GM23338 (cell line): ENCODE results near the gene CYP19A1. TPM values are rescaled to one million over a fixed set of nuclear protein-coding genes. Genes with fewer than 3 reads are reported as not detected.

Source experiments
- ATAC-seq: fragments of 200-7000 bp; cut with Tn5 transposase; 3 replicates; pipeline ENCODE4 v1.9.1; 2020
- DNase-seq: peaks from one replicate; pipeline ENCODE4 v3.0.0-alpha.2; 2015; ENCODE audit warnings: low spot score
- H2AFZ ChIP-seq: fragments of 200-600 bp; sonication (generic); 2 replicates; pipeline ENCODE4 v1.8.0; 2016; ENCODE audit warnings: antibody characterized with exemption, mild to moderate bottlenecking, moderate library complexity
- H3F3A ChIP-seq: fragments of 200-600 bp; sonication (generic); replicated peaks from 2 replicates; pipeline ENCODE4 v1.8.0; 2017; ENCODE audit warnings: antibody characterized with exemption, mixed run types, low read depth
- H3K27ac ChIP-seq: fragments of 200-600 bp; sonication (generic); 2 replicates; pipeline ENCODE4 v1.6.1; 2016; ENCODE audit warnings: low read depth
- H3K27me3 ChIP-seq: fragments of 200-600 bp; sonication (generic); 2 replicates; pipeline ENCODE4 v1.8.0; 2016; ENCODE audit warnings: mild to moderate bottlenecking, mixed run types, moderate library complexity; ENCODE audit not compliant: insufficient read depth
- H3K36me3 ChIP-seq: fragments of 200-600 bp; sonication (generic); 2 replicates; pipeline ENCODE4 v1.8.0; 2016; ENCODE audit warnings: mild to moderate bottlenecking; ENCODE audit not compliant: insufficient read depth
- H3K4me1 ChIP-seq: fragments of 200-600 bp; sonication (generic); 2 replicates; pipeline ENCODE4 v1.8.0; 2016; ENCODE audit warnings: mild to moderate bottlenecking, moderate library complexity; ENCODE audit not compliant: insufficient read depth
- H3K4me2 ChIP-seq: fragments of 200-600 bp; sonication (generic); 2 replicates; pipeline ENCODE4 v1.7.1; 2017; ENCODE audit warnings: mixed run types
- H3K4me3 ChIP-seq: fragments of 200-600 bp; sonication (generic); 2 replicates; pipeline ENCODE4 v1.6.1; 2016; ENCODE audit warnings: mixed run types
- H3K79me2 ChIP-seq: fragments of 200-600 bp; sonication (generic); replicated peaks from 2 replicates; pipeline ENCODE4 v1.8.0; 2017; ENCODE audit warnings: mild to moderate bottlenecking; ENCODE audit not compliant: insufficient read depth
- H3K9me2 ChIP-seq: fragments of 200-600 bp; sonication (generic); 2 replicates; pipeline ENCODE4 v1.8.0; 2017; ENCODE audit not compliant: insufficient read depth
- H4K20me1 ChIP-seq: fragments of 200-600 bp; sonication (generic); replicated peaks from 2 replicates; pipeline ENCODE4 v1.8.0; 2017; ENCODE audit warnings: mild to moderate bottlenecking; ENCODE audit not compliant: insufficient read depth
- H3K27ac Mint-ChIP-seq: 2 replicates; pipeline ENCODE4 v1.8.0; 2020; ENCODE audit warnings: inconsistent platforms, mild to moderate bottlenecking, moderate library complexity, mixed read lengths
- H3K27me3 Mint-ChIP-seq: 3 replicates; pipeline ENCODE4 v1.8.0; 2022; ENCODE audit warnings: low read depth, mild to moderate bottlenecking, moderate library complexity, mixed read lengths, inconsistent platforms; ENCODE audit not compliant: insufficient read depth, poor library complexity
- H3K36me3 Mint-ChIP-seq: 3 replicates; pipeline ENCODE4 v1.8.0; 2021; ENCODE audit warnings: low read depth, mild to moderate bottlenecking, inconsistent platforms, moderate library complexity, mixed read lengths
- H3K4me1 Mint-ChIP-seq: 3 replicates; pipeline ENCODE4 v1.8.0; 2020; ENCODE audit warnings: mild to moderate bottlenecking, inconsistent platforms, mixed read lengths
- H3K4me3 Mint-ChIP-seq: 3 replicates; pipeline ENCODE4 v1.8.0; 2021; ENCODE audit warnings: moderate library complexity, mild to moderate bottlenecking, inconsistent platforms, mixed read lengths
- H3K9me3 Mint-ChIP-seq: 3 replicates; pipeline ENCODE4 v1.8.0; 2020; ENCODE audit warnings: moderate library complexity, mild to moderate bottlenecking, inconsistent platforms, mixed read lengths
- CREB1 ChIP-seq: fragments of 250-450 bp; sonication (Bioruptor Pico); IDR thresholded peaks from 2 replicates; pipeline ENCODE4 v1.5.0; 2020; ENCODE audit warnings: low read depth, mild to moderate bottlenecking, moderate library complexity
- EZH2 ChIP-seq: fragments of 200-600 bp; sonication (generic); IDR thresholded peaks from one replicate; pipeline ENCODE4 v1.8.0; 2017; ENCODE audit warnings: antibody characterized with exemption, mild to moderate bottlenecking, low read depth; ENCODE audit not compliant: unreplicated experiment
- EZH2phosphoT487 ChIP-seq: fragments of 200-600 bp; sonication (generic); IDR thresholded peaks from one replicate; pipeline ENCODE4 v1.8.1; 2018; ENCODE audit warnings: antibody characterized with exemption; ENCODE audit not compliant: unreplicated experiment
- JUNB ChIP-seq: IDR thresholded peaks from one replicate; pipeline ENCODE4 v1.6.1; 2016; ENCODE audit warnings: antibody characterized with exemption; ENCODE audit not compliant: unreplicated experiment
- NANOG ChIP-seq: IDR thresholded peaks from 2 replicates; pipeline ENCODE4 v1.6.1; 2016; ENCODE audit warnings: antibody characterized with exemption, borderline replicate concordance
- POLR2AphosphoS5 ChIP-seq: IDR thresholded peaks from 2 replicates; pipeline ENCODE4 v1.6.1; 2016; ENCODE audit warnings: antibody characterized with exemption, low read depth
- STAT1 ChIP-seq: IDR thresholded peaks from one replicate; pipeline ENCODE4 v1.6.1; 2016; ENCODE audit warnings: antibody characterized with exemption; ENCODE audit not compliant: unreplicated experiment
- ZNF114 ChIP-seq: fragments of 250-450 bp; sonication (Bioruptor Pico); IDR thresholded peaks from 2 replicates; pipeline ENCODE4 v1.5.0; 2020; ENCODE audit warnings: mild to moderate bottlenecking, moderate library complexity
- ZNF331 ChIP-seq: fragments of 250-450 bp; sonication (Bioruptor Pico); IDR thresholded peaks from 2 replicates; pipeline ENCODE4 v1.5.0; 2020; ENCODE audit warnings: low read depth, mild to moderate bottlenecking, moderate library complexity
- polyA plus RNA-seq: library from polyadenylated mRNA; unstranded; fragments of >200 nt; fragmentation: Nextera tagmentation; extraction: Ambion mirVana; gene quantifications from 2 replicates; pipeline ENCODE4 v1.2.1, GENCODE V29; 2016
- total RNA-seq: library from RNA; depleted of rRNA; stranded (reverse); fragments of >200 nt; shearing (Covaris generic); gene quantifications from 2 replicates; pipeline ENCODE4 v1.2.3, GENCODE V29; 2014
- TF ChIP-seq, protein P1 (sequence below): IDR thresholded peaks from one replicate; pipeline ENCODE4 v1.6.1; 2018; ENCODE audit warnings: antibody characterized with exemption; ENCODE audit not compliant: unreplicated experiment
- TF ChIP-seq, protein P2 (sequence below), 2 experiments: fragments of 200-600 bp in 1 of 2; sonication (generic) in 1 of 2; conservative IDR thresholded peaks; 2 replicates each; pipeline versions ENCODE4 v1.5.1 to v1.6.1; 2016 to 2017; ENCODE audit warnings: antibody characterized with exemption in 2 of 2, low read depth in 2 of 2, mild to moderate bottlenecking in 2 of 2, moderate library complexity in 1 of 2
- TF ChIP-seq, protein P3 (sequence below): IDR thresholded peaks from 2 replicates; pipeline ENCODE4 v1.6.1; 2016; ENCODE audit warnings: antibody characterized with exemption

Gene CYP19A1
- total and polyA plus RNA-seq, 2 experiments from 2014 or later: 0.42 TPM; not detected in 1

DNA sequence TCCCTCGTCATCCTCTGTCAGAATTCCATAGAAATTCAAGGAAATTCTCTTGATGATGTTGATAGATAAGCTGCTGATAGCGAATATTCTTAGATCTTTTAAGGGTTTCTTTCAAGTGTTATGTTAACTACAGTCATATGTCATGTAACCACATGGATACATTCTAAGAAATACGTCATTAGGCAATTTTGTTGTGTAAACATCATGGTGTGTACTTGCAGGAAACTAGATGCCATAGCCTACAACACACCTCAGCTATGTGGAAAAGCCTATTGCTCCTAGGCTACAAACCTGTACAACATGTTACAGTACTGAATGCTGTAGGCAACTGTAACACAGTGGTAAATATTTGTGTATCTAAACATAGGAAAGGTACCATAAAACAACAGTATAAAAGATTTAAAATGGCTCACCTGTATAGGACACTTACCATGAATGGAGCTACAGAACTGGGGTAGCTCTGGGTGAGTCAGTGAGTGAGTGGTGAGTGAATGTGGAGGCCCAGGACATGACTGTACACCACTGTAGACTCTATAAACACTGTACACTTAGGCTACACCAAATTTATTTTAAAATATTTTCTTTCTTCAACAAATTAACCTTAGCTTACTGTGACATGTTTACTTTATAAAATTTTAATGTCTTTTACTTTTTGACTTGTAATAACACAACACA is 37.7 kb upstream of the CYP19A1 start:
- no peaks in the 10 kb centered on the region for H3K27me3 ChIP-seq
- H3K27ac ChIP-seq: no peak overlapping the region
- H3K36me3 Mint-ChIP-seq: no peaks in the 10 kb centered on the region
- ATAC-seq (no peak), DNase-seq (no peak)
- H3K4me1 Mint-ChIP-seq: no peaks in the 10 kb centered on the region
- no peak overlapping the region for H3K27ac Mint-ChIP-seq
- H4K20me1 ChIP-seq: no peaks in the 10 kb centered on the region
- no peaks in the 10 kb centered on the region for H3K36me3 ChIP-seq
- H2AFZ ChIP-seq: no peak overlapping the region
- TF ChIP-seq NANOG: no peak
- TF ChIP-seq JUNB: no peak
- TF ChIP-seq, protein P1, sequence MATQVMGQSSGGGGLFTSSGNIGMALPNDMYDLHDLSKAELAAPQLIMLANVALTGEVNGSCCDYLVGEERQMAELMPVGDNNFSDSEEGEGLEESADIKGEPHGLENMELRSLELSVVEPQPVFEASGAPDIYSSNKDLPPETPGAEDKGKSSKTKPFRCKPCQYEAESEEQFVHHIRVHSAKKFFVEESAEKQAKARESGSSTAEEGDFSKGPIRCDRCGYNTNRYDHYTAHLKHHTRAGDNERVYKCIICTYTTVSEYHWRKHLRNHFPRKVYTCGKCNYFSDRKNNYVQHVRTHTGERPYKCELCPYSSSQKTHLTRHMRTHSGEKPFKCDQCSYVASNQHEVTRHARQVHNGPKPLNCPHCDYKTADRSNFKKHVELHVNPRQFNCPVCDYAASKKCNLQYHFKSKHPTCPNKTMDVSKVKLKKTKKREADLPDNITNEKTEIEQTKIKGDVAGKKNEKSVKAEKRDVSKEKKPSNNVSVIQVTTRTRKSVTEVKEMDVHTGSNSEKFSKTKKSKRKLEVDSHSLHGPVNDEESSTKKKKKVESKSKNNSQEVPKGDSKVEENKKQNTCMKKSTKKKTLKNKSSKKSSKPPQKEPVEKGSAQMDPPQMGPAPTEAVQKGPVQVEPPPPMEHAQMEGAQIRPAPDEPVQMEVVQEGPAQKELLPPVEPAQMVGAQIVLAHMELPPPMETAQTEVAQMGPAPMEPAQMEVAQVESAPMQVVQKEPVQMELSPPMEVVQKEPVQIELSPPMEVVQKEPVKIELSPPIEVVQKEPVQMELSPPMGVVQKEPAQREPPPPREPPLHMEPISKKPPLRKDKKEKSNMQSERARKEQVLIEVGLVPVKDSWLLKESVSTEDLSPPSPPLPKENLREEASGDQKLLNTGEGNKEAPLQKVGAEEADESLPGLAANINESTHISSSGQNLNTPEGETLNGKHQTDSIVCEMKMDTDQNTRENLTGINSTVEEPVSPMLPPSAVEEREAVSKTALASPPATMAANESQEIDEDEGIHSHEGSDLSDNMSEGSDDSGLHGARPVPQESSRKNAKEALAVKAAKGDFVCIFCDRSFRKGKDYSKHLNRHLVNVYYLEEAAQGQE: no peak
- TF ChIP-seq POLR2AphosphoS5: no peak
- no peak for TF ChIP-seq ZNF331 (CRISPR knock-in tag)
- no peak for TF ChIP-seq EZH2phosphoT487
- TF ChIP-seq ZNF114 (CRISPR knock-in tag): no peak
- no peaks in the 10 kb centered on the region for H3F3A ChIP-seq
- H3K4me3 Mint-ChIP-seq: no peak overlapping the region
- no peak overlapping the region for H3K4me2 ChIP-seq
- no peaks in the 10 kb centered on the region for H3K9me2 ChIP-seq
- no peaks in the 10 kb centered on the region for H3K27me3 Mint-ChIP-seq
- H3K9me3 Mint-ChIP-seq: no peaks in the 10 kb centered on the region
- H3K79me2 ChIP-seq: no peaks in the 10 kb centered on the region
- no peaks in the 10 kb centered on the region for H3K4me1 ChIP-seq
- H3K4me3 ChIP-seq: no peak overlapping the region

DNA sequence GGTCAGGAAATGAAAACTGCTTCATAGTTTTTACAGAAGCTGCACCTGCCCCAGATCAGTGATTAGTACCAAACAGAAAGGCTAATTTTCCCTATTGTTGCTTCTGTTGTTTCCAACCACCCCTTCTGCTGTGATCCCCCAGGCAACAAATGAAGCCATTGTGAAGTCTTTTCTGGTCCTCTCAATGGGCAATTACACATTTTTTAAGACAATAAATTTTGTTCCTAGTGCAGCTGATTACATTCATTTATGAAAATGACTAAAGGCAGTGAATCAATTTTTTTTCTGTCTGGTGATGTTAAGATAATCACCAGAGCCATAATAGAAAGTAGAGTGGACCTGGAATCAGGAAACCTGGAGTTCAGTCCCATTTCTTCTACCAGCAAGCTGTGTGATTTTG is 35.7 kb upstream of the CYP19A1 start:
- no peak overlapping the region for H3K4me3 ChIP-seq
- no peaks in the 10 kb centered on the region for H3K79me2 ChIP-seq
- H3K4me1 ChIP-seq: no peaks in the 10 kb centered on the region
- H3K9me3 Mint-ChIP-seq: no peaks in the 10 kb centered on the region
- H3K4me2 ChIP-seq: no peak overlapping the region
- H3K4me1 Mint-ChIP-seq: peaks cover 2% of the 10 kb centered on the region; the same call in 1 of the 3 replicates
- H2AFZ ChIP-seq: no peak overlapping the region
- H4K20me1 ChIP-seq: no peaks in the 10 kb centered on the region
- H3K27ac Mint-ChIP-seq: no peak overlapping the region
- no peak overlapping the region for H3K27ac ChIP-seq
- no peaks in the 10 kb centered on the region for H3K36me3 ChIP-seq
- H3F3A ChIP-seq: no peaks in the 10 kb centered on the region
- no peaks in the 10 kb centered on the region for H3K27me3 ChIP-seq
- DNase-seq: no peak
- ATAC-seq: no peak
- no peaks in the 10 kb centered on the region for H3K36me3 Mint-ChIP-seq
- no peaks in the 10 kb centered on the region for H3K27me3 Mint-ChIP-seq
- no peaks in the 10 kb centered on the region for H3K9me2 ChIP-seq
- no peak overlapping the region for H3K4me3 Mint-ChIP-seq
- TF ChIP-seq ZNF114 (CRISPR knock-in tag) (no peak), POLR2AphosphoS5 (no peak), CREB1 (CRISPR knock-in tag) (no peak), JUNB (no peak), NANOG (no peak), EZH2phosphoT487 (no peak), EZH2 (no peak), STAT1 (no peak), ZNF331 (CRISPR knock-in tag) (no peak)
- TF ChIP-seq, protein P2, sequence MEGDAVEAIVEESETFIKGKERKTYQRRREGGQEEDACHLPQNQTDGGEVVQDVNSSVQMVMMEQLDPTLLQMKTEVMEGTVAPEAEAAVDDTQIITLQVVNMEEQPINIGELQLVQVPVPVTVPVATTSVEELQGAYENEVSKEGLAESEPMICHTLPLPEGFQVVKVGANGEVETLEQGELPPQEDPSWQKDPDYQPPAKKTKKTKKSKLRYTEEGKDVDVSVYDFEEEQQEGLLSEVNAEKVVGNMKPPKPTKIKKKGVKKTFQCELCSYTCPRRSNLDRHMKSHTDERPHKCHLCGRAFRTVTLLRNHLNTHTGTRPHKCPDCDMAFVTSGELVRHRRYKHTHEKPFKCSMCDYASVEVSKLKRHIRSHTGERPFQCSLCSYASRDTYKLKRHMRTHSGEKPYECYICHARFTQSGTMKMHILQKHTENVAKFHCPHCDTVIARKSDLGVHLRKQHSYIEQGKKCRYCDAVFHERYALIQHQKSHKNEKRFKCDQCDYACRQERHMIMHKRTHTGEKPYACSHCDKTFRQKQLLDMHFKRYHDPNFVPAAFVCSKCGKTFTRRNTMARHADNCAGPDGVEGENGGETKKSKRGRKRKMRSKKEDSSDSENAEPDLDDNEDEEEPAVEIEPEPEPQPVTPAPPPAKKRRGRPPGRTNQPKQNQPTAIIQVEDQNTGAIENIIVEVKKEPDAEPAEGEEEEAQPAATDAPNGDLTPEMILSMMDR (conservative IDR thresholded peaks at IDR 0.05; ENCODE audit: low read depth in 2 of 2): no peak
- TF ChIP-seq, protein P3, sequence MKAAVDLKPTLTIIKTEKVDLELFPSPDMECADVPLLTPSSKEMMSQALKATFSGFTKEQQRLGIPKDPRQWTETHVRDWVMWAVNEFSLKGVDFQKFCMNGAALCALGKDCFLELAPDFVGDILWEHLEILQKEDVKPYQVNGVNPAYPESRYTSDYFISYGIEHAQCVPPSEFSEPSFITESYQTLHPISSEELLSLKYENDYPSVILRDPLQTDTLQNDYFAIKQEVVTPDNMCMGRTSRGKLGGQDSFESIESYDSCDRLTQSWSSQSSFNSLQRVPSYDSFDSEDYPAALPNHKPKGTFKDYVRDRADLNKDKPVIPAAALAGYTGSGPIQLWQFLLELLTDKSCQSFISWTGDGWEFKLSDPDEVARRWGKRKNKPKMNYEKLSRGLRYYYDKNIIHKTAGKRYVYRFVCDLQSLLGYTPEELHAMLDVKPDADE: no peak
- TF ChIP-seq, protein P1: no peak
